Peyer's patch (tissue), 4 donors: ENCODE measurements around the gene EYA3.

Experiments used
- CTCF ChIP-seq, 6 experiments: fragments of 450-650 bp in 4 of 6; fragments of 200-600 bp in 2 of 6; sonication (generic) in 1 of 6; IDR thresholded peaks; one replicate each; pipeline ENCODE4 v1.5.1; 2017 to 2019; ENCODE audit warnings: antibody characterized with exemption in 6 of 6, mild to moderate bottlenecking in 3 of 6, moderate library complexity in 1 of 6
- POLR2A ChIP-seq, 2 donors: fragments of 450-650 bp; IDR thresholded peaks; one replicate each; pipeline ENCODE4 v1.5.1; 2017; ENCODE audit warnings: antibody characterized with exemption in 2 of 2, mild to moderate bottlenecking in 2 of 2, moderate library complexity in 2 of 2

- TF ChIP-seq CTCF (IDR thresholded peaks at IDR 0.05) = no peak
- TF ChIP-seq POLR2A (IDR thresholded peaks at IDR 0.05) = no peak
Measured at GRCh38 chr1:27974417-27974781, 114.0 kb downstream of the EYA3 start.
